ENCODE results near the gene ASPSCR1. TPM values are rescaled to one million over a fixed set of nuclear protein-coding genes. Genes with fewer than 3 reads are reported as not detected.

Gene ASPSCR1
- 10 to 100 TPM; 16.6 to 28.9 (median 21.6) TPM for total RNA-seq
- polyA plus RNA-seq: 20.1 TPM
- long read RNA-seq, donor 1, full-length matches to known transcripts: 44 of 70 reads
- long read RNA-seq, donor 1, partial matches to known transcripts: 5 of 70 reads
- long read RNA-seq, donor 1, other reads (novel, unspliced or antisense): 21 of 70 reads
- long read RNA-seq, donor 2, full-length matches to known transcripts: 23 of 38 reads
- long read RNA-seq, donor 2, partial matches to known transcripts: 5 of 38 reads
- long read RNA-seq, donor 2, other reads (novel, unspliced or antisense): 10 of 38 reads
- long read RNA-seq, donor 3, full-length matches to known transcripts: 74 of 142 reads
- long read RNA-seq, donor 3, partial matches to known transcripts: 14 of 142 reads
- long read RNA-seq, donor 3, other reads (novel, unspliced or antisense): 54 of 142 reads
- long read RNA-seq, donor 4, full-length matches to known transcripts: 30 of 47 reads
- long read RNA-seq, donor 4, partial matches to known transcripts: 6 of 47 reads
- long read RNA-seq, donor 4, other reads (novel, unspliced or antisense): 11 of 47 reads

GRCh38 chr17:81977211-81977808, at the start of gene ASPSCR1:
ASPSCR1 (plus strand) TSS chr17:81977629; CDS start chr17:81977647, 18 bp downstream.
- no peaks in the 10 kb centered on the region for H3K4me1 ChIP-seq (ENCODE audit: control insufficient read depth, insufficient read depth, low read length)
- H3K27me3 ChIP-seq (ENCODE audit: control insufficient read depth, insufficient read depth): no peaks in the 10 kb centered on the region
- H3K9me3 ChIP-seq (ENCODE audit: control insufficient read depth, low read length): no peaks in the 10 kb centered on the region
- peak within 1 kb of the TSS; percentile 78 for H3K4me3 ChIP-seq (ENCODE audit: low read length)
- ATAC-seq (peak; percentile 97 to 98), DNase-seq (peak; percentile 93 to 97 (median 97))
- intact Hi-C loops (cut with DNase I): no loop called here
- under 1% methylated on average over 76 of the region's 76 CpGs for WGBS
- peak within 1 kb of the TSS; percentile 65 for H3K27ac ChIP-seq (ENCODE audit: low read length)

- Histone ChIP-seq H3K4me1 (ENCODE audit: control insufficient read depth, insufficient read depth, low read length) (peaks cover 18% of the 10 kb centered on the region), H3K27me3 (ENCODE audit: control insufficient read depth, insufficient read depth) (no peaks in the 10 kb centered on the region), H3K27ac (ENCODE audit: low read length) (peak within 1 kb of the TSS; percentile 52), H3K9me3 (ENCODE audit: control insufficient read depth, low read length) (no peaks in the 10 kb centered on the region), H3K4me3 (ENCODE audit: low read length) (peak within 1 kb of the TSS; percentile 92)
- ATAC-seq (peak; percentile 59 to 68), DNase-seq (peak; percentile 93 to 98 (median 97))
- WGBS: under 1% methylated on average over 98 of the region's 98 CpGs
- intact Hi-C loops (cut with DNase I): no loop called here
Observed at GRCh38 chr17:81927653-81928543, 49.5 kb upstream of the ASPSCR1 start, which contains the start of gene MAFG. MAFG (minus strand) TSS chr17:81927735; CDS start chr17:81923185, 4,550 bp downstream.

- Histone ChIP-seq H3K4me3 (ENCODE audit: low read length) (no peak overlapping the region), H3K27me3 (ENCODE audit: control insufficient read depth, insufficient read depth) (no peaks in the 10 kb centered on the region), H3K4me1 (ENCODE audit: control insufficient read depth, insufficient read depth, low read length) (peaks cover 15% of the 10 kb centered on the region), H3K27ac (ENCODE audit: low read length) (no peak overlapping the region), H3K9me3 (ENCODE audit: control insufficient read depth, low read length) (no peaks in the 10 kb centered on the region)
- ATAC-seq: no peak
- intact Hi-C loops (cut with DNase I): no loop called here
- WGBS: 39% methylated on average over 44 of the region's 44 CpGs
- peak in 2 of 3 donors; percentile 28 to 56 for DNase-seq
Observed at GRCh38 chr17:81928544-81929252, 48.7 kb upstream of the ASPSCR1 start.

- Histone ChIP-seq H3K4me3 (ENCODE audit: low read length) (no peak overlapping the region), H3K27ac (ENCODE audit: low read length) (no peak overlapping the region), H3K9me3 (ENCODE audit: control insufficient read depth, low read length) (no peaks in the 10 kb centered on the region), H3K27me3 (ENCODE audit: control insufficient read depth, insufficient read depth) (no peaks in the 10 kb centered on the region), H3K4me1 (ENCODE audit: control insufficient read depth, insufficient read depth, low read length) (peaks cover 11% of the 10 kb centered on the region)
- DNase-seq: peak in 2 of 3 donors; percentile 58
- ATAC-seq: no peak
- intact Hi-C loops (cut with DNase I): no loop called here
- whole genome bisulfite sequencing: 91% methylated on average over 31 of the region's 31 CpGs
Observed at GRCh38 chr17:81929253-81930141, 47.9 kb upstream of the ASPSCR1 start.

- intact Hi-C loops (cut with DNase I): no loop called here
- Histone ChIP-seq H3K4me1 (ENCODE audit: control insufficient read depth, insufficient read depth, low read length) (peaks cover 5% of the 10 kb centered on the region), H3K4me3 (ENCODE audit: low read length) (no peak overlapping the region), H3K27ac (ENCODE audit: low read length) (no peak overlapping the region), H3K9me3 (ENCODE audit: control insufficient read depth, low read length) (no peaks in the 10 kb centered on the region), H3K27me3 (ENCODE audit: control insufficient read depth, insufficient read depth) (no peaks in the 10 kb centered on the region)
- 61% methylated on average over 20 of the region's 20 CpGs for WGBS
- ATAC-seq: no peak
- peak; percentile 29 to 60 (median 33) for DNase-seq
Observed at GRCh38 chr17:81930142-81931125, 47.0 kb upstream of the ASPSCR1 start.

GRCh38 chr17:81931189-81931556, 46.3 kb upstream of the ASPSCR1 start:
- no peak overlapping the region for H3K4me3 ChIP-seq (ENCODE audit: low read length)
- DNase-seq (peak in 2 of 3 donors; percentile 42 to 57), ATAC-seq (no peak)
- H3K9me3 ChIP-seq (ENCODE audit: control insufficient read depth, low read length): no peaks in the 10 kb centered on the region
- intact Hi-C loops (cut with DNase I): no loop called here
- H3K27ac ChIP-seq (ENCODE audit: low read length): no peak overlapping the region
- WGBS: 64% methylated on average over 13 of the region's 13 CpGs
- H3K27me3 ChIP-seq (ENCODE audit: control insufficient read depth, insufficient read depth): no peaks in the 10 kb centered on the region
- peaks cover under 1% of the 10 kb centered on the region for H3K4me1 ChIP-seq (ENCODE audit: control insufficient read depth, insufficient read depth, low read length)

- peak in 1 of 3 donors; percentile 21 for DNase-seq
- no peak for ATAC-seq
- intact Hi-C loops (cut with DNase I): no loop called here
Observed at GRCh38 chr17:81931557-81932332, 45.7 kb upstream of the ASPSCR1 start.

GRCh38 chr17:81932333-81932983, 45.0 kb upstream of the ASPSCR1 start:
- ATAC-seq (no peak), DNase-seq (peak in 1 of 3 donors; percentile 47)
- Histone ChIP-seq H3K9me3 (ENCODE audit: control insufficient read depth, low read length) (no peaks in the 10 kb centered on the region), H3K27me3 (ENCODE audit: control insufficient read depth, insufficient read depth) (no peaks in the 10 kb centered on the region), H3K4me1 (ENCODE audit: control insufficient read depth, insufficient read depth, low read length) (no peaks in the 10 kb centered on the region), H3K27ac (ENCODE audit: low read length) (no peak overlapping the region), H3K4me3 (ENCODE audit: low read length) (no peak overlapping the region)
- intact Hi-C loops (cut with DNase I): no loop called here
- WGBS: 80% methylated on average over 9 of the region's 9 CpGs

More at GRCh38 chr17:81931557-81932332, 45.7 kb upstream of the ASPSCR1 start:
- Histone ChIP-seq H3K4me3 (ENCODE audit: low read length) (no peak overlapping the region), H3K9me3 (ENCODE audit: control insufficient read depth, low read length) (no peaks in the 10 kb centered on the region), H3K27me3 (ENCODE audit: control insufficient read depth, insufficient read depth) (no peaks in the 10 kb centered on the region), H3K4me1 (ENCODE audit: control insufficient read depth, insufficient read depth, low read length) (no peaks in the 10 kb centered on the region), H3K27ac (ENCODE audit: low read length) (no peak overlapping the region)
- WGBS: 36% methylated on average over 15 of the region's 15 CpGs
